CD14-positive monocyte (primary cell): ENCODE results near the gene CADM1. TPM values are rescaled to one million over a fixed set of nuclear protein-coding genes. Genes with fewer than 3 reads are reported as not detected.

ENCODE experiments used
- DNase-seq, 3 donors: peaks; one replicate each; pipeline ENCODE4 v3.0.0-alpha.2; 2011 to 2022
- H2AFZ ChIP-seq: 2 replicates; pipeline ENCODE4 v1.6.0; 2012; ENCODE audit warnings: mild to moderate bottlenecking, low read depth, low read length, inconsistent platforms; ENCODE audit not compliant: insufficient read depth, poor library complexity, severe bottlenecking
- H3K27ac ChIP-seq, 2 donors: 1 replicate in 1 of 2; 2 replicates in 1 of 2; pipeline ENCODE4 v1.5.1; 2012 to 2013; ENCODE audit warnings: low read length in 2 of 2, control low read depth in 1 of 2, inconsistent platforms in 1 of 2, low read depth in 1 of 2, mild to moderate bottlenecking in 1 of 2
- H3K27me3 ChIP-seq, 2 donors: one replicate each; pipeline versions ENCODE4 v1.6.0 to v1.6.1; 2011 to 2013; ENCODE audit warnings: low read length in 2 of 2; ENCODE audit not compliant: control insufficient read depth in 2 of 2, insufficient read depth in 2 of 2
- H3K36me3 ChIP-seq, 2 donors: replicated peaks in 1 of 2; 1 replicate in 1 of 2; 2 replicates in 1 of 2; pipeline versions ENCODE4 v1.5.1 to v1.6.1; 2012 to 2013; ENCODE audit warnings: low read length in 2 of 2, control low read depth in 1 of 2, inconsistent platforms in 1 of 2, mild to moderate bottlenecking in 1 of 2; ENCODE audit not compliant: insufficient read depth in 2 of 2, control insufficient read depth in 1 of 2
- H3K4me1 ChIP-seq, 2 donors: 1 replicate in 1 of 2; 2 replicates in 1 of 2; pipeline versions ENCODE4 v1.5.1 to v1.6.1; 2012 to 2013; ENCODE audit warnings: low read length in 2 of 2, control low read depth in 1 of 2, inconsistent platforms in 1 of 2, mild to moderate bottlenecking in 1 of 2, moderate library complexity in 1 of 2; ENCODE audit not compliant: insufficient read depth in 2 of 2, control insufficient read depth in 1 of 2
- H3K4me2 ChIP-seq: replicated peaks from 2 replicates; pipeline ENCODE3; 2012; ENCODE audit warnings: low read length, moderate library complexity, mild to moderate bottlenecking; ENCODE audit not compliant: poor library complexity, severe bottlenecking; ENCODE audit errors: extremely low read depth
- H3K4me3 ChIP-seq, 3 experiments: fragments of 200-600 bp in 1 of 3; sonication (generic) in 1 of 3; replicated peaks in 1 of 3; 1 replicate in 2 of 3; 2 replicates in 1 of 3; pipeline ENCODE4 v1.5.1; 2011 to 2013; ENCODE audit warnings: low read length in 3 of 3, mild to moderate bottlenecking in 3 of 3, control low read depth in 2 of 3, low read depth in 2 of 3, inconsistent platforms in 1 of 3, moderate library complexity in 1 of 3
- H3K79me2 ChIP-seq: 2 replicates; pipeline ENCODE4 v1.6.0; 2012; ENCODE audit warnings: mild to moderate bottlenecking, control low read depth, inconsistent platforms, low read length, moderate library complexity; ENCODE audit not compliant: insufficient read depth
- H3K9ac ChIP-seq: 2 replicates; pipeline ENCODE4 v1.6.0; 2017; ENCODE audit warnings: low read length, mild to moderate bottlenecking; ENCODE audit not compliant: insufficient read depth, poor library complexity, severe bottlenecking
- H3K9me3 ChIP-seq, 2 donors: replicated peaks in 1 of 2; 1 replicate in 1 of 2; 2 replicates in 1 of 2; pipeline versions ENCODE4 v1.5.1 to v1.6.1; 2012 to 2013; ENCODE audit warnings: low read length in 2 of 2, control low read depth in 1 of 2; ENCODE audit not compliant: control insufficient read depth in 1 of 2, insufficient read depth in 1 of 2
- H4K20me1 ChIP-seq: 2 replicates; pipeline ENCODE4 v1.6.0; 2012; ENCODE audit warnings: mild to moderate bottlenecking, low read length, control low read depth, moderate library complexity; ENCODE audit not compliant: insufficient read depth
- H3K27ac Mint-ChIP-seq, 7 donors: one replicate each; pipeline ENCODE4 v1.8.0; 2020; ENCODE audit warnings: mild to moderate bottlenecking in 7 of 7, mixed read lengths in 7 of 7, moderate library complexity in 6 of 7, inconsistent platforms in 2 of 7
- H3K27me3 Mint-ChIP-seq, 3 donors: one replicate each; pipeline ENCODE4 v1.8.0; 2021 to 2022; ENCODE audit warnings: low read depth in 3 of 3, mild to moderate bottlenecking in 3 of 3, mixed read lengths in 3 of 3, moderate library complexity in 3 of 3, inconsistent platforms in 1 of 3
- H3K36me3 Mint-ChIP-seq, 2 donors: one replicate each; pipeline ENCODE4 v1.8.0; 2020; ENCODE audit warnings: mixed read lengths in 2 of 2, inconsistent platforms in 1 of 2, mild to moderate bottlenecking in 1 of 2
- H3K4me1 Mint-ChIP-seq: one replicate; pipeline ENCODE4 v1.8.0; 2020; ENCODE audit warnings: mild to moderate bottlenecking, mixed read lengths
- H3K4me3 Mint-ChIP-seq, 2 donors: one replicate each; pipeline ENCODE4 v1.8.0; 2020; ENCODE audit warnings: mild to moderate bottlenecking in 2 of 2, mixed read lengths in 2 of 2, moderate library complexity in 1 of 2
- H3K9me3 Mint-ChIP-seq, 7 donors: one replicate each; pipeline ENCODE4 v1.8.0; 2020 to 2022; ENCODE audit warnings: mixed read lengths in 7 of 7, mild to moderate bottlenecking in 6 of 7, moderate library complexity in 6 of 7, inconsistent platforms in 2 of 7
- WGBS: methylation state at CpG from one replicate; pipeline ENCODE4 v1.1.5; 2013; ENCODE audit warnings: missing lambda C conversion rate; ENCODE audit not compliant: insufficient coverage; 5-methylcytosine and 5-hydroxymethylcytosine counted together
- intact Hi-C, 2 donors: fragments of 100-400 bp; cut with micrococcal nuclease; formaldehyde crosslinking; loops; one replicate each; pipeline versions ENCODE4 v1.15.0 to v1.15.1; 2023
- polyA plus RNA-seq, 3 donors: library from polyadenylated mRNA; depleted of rRNA in 1 of 3; unstranded in 2 of 3; stranded (reverse) in 1 of 3; fragments of 300-500 nt in 2 of 3; fragments of >200 nt in 1 of 3; fragmentation: Illumina TruSeq in 2 of 3; gene quantifications; 1 replicate in 2 of 3; 2 replicates in 1 of 3; pipeline ENCODE4 v1.2.3, GENCODE V29; 2012 to 2021
- TF ChIP-seq, protein P1 (sequence below): fragments of 200-600 bp; IDR thresholded peaks from one replicate; pipeline ENCODE4 v1.8.0; 2022; ENCODE audit warnings: antibody characterized with exemption, mild to moderate bottlenecking

Gene CADM1
- polyA plus RNA-seq, 3 donors, result not detected

DNA sequence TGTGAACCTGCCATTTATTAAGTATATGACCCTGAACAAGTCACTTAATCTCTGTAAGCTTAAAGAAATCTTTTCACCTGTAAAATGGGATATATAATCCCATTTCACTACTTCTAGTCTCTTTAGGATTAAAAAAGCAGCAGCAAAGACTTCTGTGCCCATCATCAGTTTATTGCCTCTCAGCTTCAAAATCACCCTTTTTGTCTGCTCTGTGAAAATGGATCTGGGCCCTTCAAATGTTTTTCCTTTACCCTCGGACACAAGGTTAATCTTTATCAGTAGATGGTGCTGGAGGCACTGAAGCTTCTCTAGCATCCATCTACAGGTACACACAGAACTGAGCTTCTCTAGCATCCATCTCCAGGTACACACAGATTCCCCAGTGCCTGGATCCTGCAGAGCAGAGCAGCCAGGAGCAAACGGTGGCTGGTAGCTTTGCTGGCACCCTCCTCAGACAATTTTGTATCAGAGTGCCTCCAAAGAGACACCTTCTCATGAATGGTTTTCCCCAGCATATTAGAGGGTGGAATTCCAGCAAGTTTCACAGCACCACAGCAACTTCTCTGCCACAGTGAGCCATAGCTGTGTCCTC is 56.8 kb downstream of the CADM1 start:
- no peak overlapping the region for H3K4me3 Mint-ChIP-seq
- Histone ChIP-seq H3K27me3 (no peaks in the 10 kb centered on the region), H3K36me3 (no peaks in the 10 kb centered on the region), H2AFZ (no peak overlapping the region), H3K4me3 (no peak overlapping the region), H3K27ac (no peak overlapping the region), H3K9me3 (peaks cover 9 to 21% of the 10 kb centered on the region in 2 donors), H3K9ac (no peak overlapping the region), H3K4me2 (no peak overlapping the region), H4K20me1 (no peaks in the 10 kb centered on the region), H3K79me2 (no peaks in the 10 kb centered on the region), H3K4me1 (no peaks in the 10 kb centered on the region)
- WGBS, result 86% methylated on average over 1 of the region's 2 CpGs
- H3K36me3 Mint-ChIP-seq, result no peaks in the 10 kb centered on the region
- TF ChIP-seq, protein P1, sequence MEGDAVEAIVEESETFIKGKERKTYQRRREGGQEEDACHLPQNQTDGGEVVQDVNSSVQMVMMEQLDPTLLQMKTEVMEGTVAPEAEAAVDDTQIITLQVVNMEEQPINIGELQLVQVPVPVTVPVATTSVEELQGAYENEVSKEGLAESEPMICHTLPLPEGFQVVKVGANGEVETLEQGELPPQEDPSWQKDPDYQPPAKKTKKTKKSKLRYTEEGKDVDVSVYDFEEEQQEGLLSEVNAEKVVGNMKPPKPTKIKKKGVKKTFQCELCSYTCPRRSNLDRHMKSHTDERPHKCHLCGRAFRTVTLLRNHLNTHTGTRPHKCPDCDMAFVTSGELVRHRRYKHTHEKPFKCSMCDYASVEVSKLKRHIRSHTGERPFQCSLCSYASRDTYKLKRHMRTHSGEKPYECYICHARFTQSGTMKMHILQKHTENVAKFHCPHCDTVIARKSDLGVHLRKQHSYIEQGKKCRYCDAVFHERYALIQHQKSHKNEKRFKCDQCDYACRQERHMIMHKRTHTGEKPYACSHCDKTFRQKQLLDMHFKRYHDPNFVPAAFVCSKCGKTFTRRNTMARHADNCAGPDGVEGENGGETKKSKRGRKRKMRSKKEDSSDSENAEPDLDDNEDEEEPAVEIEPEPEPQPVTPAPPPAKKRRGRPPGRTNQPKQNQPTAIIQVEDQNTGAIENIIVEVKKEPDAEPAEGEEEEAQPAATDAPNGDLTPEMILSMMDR, result no peak
- intact Hi-C loops, result no loop called here
- H3K27ac Mint-ChIP-seq, result no peak overlapping the region
- no peaks in the 10 kb centered on the region for H3K4me1 Mint-ChIP-seq
- peaks cover 0 to 4% (median 0%) of the 10 kb centered on the region in 3 donors for H3K27me3 Mint-ChIP-seq
- DNase-seq, result no peak
- peaks cover 7 to 15% (median 12%) of the 10 kb centered on the region in 7 donors for H3K9me3 Mint-ChIP-seq

DNA sequence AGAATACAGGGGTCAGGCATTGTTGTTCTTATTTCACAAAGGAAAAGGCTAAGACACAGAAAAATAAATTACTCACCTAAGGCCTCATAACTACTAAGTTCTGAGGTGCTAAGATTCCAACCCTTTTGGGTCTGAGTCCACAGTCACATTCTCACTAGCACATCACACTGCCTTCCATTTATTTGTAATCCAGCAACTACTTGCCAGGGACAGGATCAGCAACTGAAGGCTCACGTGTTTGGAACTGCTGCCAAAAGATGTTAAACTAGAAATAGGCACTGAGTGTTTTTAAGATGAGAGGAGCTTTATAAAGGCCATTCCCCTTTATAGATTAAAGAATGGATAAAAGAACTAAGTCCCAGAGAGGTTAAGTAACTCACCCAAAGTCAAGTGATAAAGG is 58.0 kb downstream of the CADM1 start:
- Histone ChIP-seq H3K4me2 (no peak overlapping the region), H3K36me3 (no peaks in the 10 kb centered on the region), H3K9me3 (peaks cover 9 to 21% of the 10 kb centered on the region in 2 donors), H4K20me1 (no peaks in the 10 kb centered on the region), H3K4me1 (no peaks in the 10 kb centered on the region), H3K27ac (no peak overlapping the region), H2AFZ (no peak overlapping the region), H3K79me2 (no peaks in the 10 kb centered on the region), H3K4me3 (no peak overlapping the region), H3K27me3 (no peaks in the 10 kb centered on the region), H3K9ac (no peak overlapping the region)
- no peaks in the 10 kb centered on the region for H3K4me1 Mint-ChIP-seq
- no peaks in the 10 kb centered on the region for H3K36me3 Mint-ChIP-seq
- TF ChIP-seq, protein P1, result no peak
- no peak overlapping the region for H3K27ac Mint-ChIP-seq
- peaks cover 0 to 4% (median 0%) of the 10 kb centered on the region in 3 donors for H3K27me3 Mint-ChIP-seq
- intact Hi-C loops, result no loop called here
- no peak overlapping the region for H3K4me3 Mint-ChIP-seq
- peaks cover 7 to 15% (median 12%) of the 10 kb centered on the region in 7 donors for H3K9me3 Mint-ChIP-seq
- no peak for DNase-seq
- WGBS, result no CpG with 5 or more reads among the region's 1 CpG
